Stimulated activated CD8-positive, alpha-beta memory T cell treated with anti-CD3 and anti-CD28 coated beads, Interleukin-4, amount 100 ng/mL, for 1 hour (primary cell): ENCODE results near the gene RARB.

ENCODE experiments used
- DNase-seq, 2 donors: peaks; one replicate each; pipeline ENCODE4 v3.0.0-alpha.2; 2020; ENCODE audit warnings: low read depth in 2 of 2, low spot score in 1 of 2

Gene RARB

DNA sequence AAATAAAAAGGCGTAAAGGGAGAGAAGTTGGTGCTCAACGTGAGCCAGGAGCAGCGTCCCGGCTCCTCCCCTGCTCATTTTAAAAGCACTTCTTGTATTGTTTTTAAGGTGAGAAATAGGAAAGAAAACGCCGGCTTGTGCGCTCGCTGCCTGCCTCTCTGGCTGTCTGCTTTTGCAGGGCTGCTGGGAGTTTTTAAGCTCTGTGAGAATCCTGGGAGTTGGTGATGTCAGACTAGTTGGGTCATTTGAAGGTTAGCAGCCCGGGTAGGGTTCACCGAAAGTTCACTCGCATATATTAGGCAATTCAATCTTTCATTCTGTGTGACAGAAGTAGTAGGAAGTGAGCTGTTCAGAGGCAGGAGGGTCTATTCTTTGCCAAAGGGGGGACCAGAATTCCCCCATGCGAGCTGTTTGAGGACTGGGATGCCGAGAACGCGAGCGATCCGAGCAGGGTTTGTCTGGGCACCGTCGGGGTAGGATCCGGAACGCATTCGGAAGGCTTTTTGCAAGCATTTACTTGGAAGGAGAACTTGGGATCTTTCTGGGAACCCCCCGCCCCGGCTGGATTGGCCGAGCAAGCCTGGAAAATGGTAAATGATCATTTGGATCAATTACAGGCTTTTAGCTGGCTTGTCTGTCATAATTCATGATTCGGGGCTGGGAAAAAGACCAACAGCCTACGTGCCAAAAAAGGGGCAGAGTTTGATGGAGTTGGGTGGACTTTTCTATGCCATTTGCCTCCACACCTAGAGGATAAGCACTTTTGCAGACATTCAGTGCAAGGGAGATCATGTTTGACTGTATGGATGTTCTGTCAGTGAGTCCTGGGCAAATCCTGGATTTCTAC, at the start of gene RARB:
TSS of gene RARB (plus strand) at position 322 of the 847 bp plus-strand sequence. CDS start at position 791, 469 bp downstream.
- DNase-seq: no peak

DNA sequence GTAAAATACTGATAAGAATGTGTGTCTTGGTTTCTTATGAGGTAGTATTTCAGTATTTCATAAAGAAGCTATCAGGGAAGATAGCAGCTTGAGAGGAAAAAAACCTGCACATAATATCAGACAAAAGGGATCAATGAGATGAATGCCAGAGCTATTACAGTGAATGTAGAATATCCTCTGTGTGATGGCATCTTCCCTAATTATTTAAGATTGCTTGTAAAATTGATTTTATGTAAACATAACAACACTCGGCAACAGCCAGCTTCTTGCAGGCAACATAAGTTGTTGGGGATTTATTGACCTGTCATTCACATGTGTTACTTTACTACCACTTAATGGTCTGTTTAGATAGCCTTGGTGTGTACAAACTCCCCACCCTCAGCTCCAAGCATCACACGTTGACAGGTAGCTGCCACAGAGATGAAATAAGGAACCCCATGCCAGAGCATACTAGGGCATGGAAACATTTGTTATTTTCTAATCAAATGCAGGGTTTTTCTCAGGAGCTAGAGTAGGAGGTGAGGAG, 49.2 kb upstream of the RARB start:
- no peak for DNase-seq

DNA sequence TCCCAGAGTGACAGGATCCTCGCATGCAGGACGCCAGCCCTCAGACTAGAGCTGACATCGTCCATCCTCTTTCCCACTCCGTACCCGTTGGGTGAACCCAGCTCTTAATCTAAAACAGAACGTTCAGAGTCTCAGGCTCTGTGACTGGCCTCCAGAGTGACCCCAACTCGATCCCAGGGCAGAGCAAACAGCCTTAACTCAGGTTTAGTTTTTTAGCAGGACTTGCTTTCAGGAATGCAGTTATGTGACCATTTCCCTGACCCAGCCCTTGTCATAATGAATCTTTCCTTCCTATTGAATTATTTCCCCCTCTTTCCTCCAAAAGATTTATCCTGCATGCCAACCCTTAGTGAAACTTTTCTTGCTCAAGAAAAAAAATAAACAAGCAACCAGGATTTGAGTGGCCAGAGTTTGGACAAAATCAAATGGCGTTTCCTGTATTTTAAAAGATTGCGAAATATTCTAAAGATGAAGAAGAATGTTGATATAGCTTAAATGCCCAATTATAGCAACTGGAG, 47.8 kb upstream of the RARB start:
- no peak for DNase-seq

DNA sequence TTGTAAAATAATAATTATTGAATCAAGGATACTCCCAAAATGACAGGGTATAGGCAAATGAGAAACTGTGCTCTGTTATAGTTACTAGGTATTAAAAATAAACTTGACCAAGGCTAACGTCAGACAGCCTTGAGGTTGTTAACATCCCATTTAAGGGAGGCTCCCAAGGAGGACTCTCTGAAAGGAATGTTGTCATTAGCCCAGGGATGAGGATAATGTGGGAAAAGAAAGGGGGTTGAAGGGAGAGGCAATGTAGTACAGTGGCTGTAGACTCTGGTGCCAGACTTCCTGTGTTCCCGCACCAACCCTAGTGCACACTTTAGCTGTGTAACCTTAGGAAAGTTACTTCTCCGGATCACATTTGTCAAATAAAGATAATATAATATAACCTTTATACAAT, 47.0 kb upstream of the RARB start:
- DNase-seq: no peak

DNA sequence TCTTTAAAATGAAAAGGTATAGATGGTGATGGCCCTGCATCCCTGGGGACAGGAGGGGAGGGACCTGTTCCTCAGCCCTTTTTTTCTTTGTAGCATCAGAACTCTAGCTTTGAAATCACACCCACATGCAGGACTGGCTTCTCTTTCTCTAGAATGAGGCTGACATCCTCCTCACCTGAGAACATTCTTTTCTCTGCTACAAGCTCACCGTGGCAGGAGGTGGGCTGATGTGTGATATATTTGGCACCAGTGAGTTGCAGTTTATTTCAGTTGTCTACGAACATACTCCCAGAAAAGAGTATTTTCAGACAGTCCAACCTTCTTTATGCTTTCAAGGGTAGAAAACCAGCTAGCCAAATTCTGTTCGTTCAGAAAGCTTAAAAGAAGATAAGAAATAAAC, 43.6 kb upstream of the RARB start:
- DNase-seq: no peak

DNA sequence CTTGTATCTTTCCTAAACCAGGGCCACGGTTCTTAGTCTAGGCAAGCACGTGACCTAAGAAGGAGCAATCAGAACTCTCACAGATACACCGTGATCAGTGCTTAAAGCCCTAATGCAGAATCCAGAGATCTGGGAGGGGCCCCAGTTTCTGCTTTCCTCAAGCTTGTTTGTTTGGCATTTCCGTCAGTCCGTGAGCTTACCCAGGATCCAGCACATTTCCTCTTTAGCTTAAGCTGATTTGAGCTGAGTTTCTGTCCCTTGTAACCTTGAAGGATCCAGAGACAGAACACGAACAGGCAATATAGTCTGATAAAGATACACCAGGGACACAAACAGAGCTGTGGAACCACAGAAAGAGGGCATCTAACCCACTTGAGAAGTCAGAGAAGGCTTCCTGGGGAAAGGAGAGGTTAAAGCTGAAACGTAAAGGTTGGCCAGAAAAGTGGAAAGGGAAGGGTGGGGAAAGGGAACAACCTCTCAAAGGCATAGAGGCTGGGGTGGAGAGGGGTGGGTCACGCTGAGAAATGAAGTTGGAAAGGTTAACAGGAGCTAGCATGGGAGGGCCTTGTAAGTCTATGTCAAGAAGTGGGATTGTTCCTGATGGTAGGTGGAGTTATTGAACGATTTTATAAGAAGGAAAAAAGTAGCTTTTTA, 42.1 kb upstream of the RARB start:
- DNase-seq: no peak

DNA sequence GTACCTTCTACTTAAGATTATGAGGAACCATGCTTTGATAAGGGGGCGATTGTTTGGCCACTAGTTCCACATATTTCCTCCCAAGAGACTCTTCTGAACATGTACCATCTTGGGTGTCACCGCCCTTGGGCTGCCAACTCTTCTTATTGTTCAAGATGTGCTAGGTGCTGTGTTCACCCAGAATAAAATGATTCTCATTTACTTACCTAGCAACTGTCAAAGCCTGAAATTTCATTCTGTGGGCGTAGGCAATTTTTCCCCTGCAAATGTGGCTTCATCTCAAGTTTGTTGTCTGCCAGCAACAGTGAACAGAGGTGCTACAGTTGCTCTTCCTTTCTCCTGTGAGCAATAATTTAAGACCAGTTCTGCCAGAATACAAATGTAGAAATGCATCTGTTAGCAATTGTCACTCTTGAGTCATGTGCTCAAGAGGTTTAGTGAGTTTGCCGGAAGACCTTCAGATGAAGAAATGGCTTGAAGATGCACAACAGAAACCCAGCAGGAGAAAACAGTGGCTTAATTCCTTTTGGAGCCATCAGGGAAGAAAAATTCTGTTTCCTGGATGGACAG, 41.3 kb upstream of the RARB start:
- no peak for DNase-seq

DNA sequence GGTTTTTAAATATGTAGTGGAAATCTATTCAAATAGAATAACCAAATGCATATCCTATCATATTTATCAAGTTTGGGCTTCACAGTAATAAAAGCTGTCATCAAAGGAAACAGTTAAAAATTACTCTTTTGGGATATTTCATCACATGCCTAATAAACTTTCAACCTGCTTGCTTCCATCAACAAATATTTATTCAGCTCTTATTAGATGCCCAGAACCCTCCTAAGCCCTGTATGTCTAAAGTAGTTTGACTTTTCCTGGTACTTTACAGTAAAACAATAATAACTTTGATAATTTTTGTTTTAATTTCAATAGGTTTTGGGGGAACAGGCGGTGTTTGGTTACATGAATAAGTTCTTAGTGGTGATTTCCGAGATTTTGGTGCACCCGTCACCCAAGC, 37.5 kb upstream of the RARB start:
- no peak for DNase-seq

DNA sequence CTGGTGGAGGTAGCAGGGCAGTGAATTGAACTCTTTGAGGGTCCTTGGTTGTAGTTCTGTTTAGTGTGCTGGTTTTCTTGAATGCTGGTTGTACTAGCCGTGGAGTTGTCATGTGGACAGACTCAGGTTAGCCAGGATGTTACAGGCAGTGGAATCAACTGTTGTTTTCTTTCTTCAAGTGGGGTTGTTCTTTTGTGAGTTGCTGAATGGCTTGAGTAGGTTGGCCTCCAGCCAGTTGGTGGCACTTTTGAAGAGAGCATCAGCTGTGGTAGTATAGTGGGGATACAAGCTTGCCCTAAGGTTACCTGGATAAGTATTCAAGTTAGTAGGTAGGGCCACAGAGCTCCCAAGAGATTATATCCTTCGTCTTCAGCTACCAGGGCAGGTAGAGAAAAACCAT, 31.8 kb upstream of the RARB start:
- no peak for DNase-seq

DNA sequence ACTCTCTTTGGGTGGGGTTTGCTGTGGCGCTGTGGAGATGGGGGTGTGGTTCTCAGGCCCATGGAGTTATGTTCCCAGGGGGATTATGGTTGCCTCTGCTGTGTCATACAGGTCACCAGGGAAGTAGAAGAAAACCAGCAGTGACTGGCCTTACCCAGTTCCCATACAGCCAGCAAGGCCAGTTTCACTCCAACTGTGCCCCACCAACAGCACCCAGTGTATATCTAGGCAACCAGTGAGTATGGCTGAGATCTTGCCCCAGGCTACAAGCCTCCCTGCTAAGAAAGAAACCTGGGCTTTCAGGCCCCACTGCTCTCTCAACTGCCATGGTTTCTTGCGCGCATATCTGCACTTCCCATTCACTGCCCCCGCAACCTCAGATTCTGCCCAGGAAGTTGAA, 31.4 kb upstream of the RARB start:
- DNase-seq: no peak

DNA sequence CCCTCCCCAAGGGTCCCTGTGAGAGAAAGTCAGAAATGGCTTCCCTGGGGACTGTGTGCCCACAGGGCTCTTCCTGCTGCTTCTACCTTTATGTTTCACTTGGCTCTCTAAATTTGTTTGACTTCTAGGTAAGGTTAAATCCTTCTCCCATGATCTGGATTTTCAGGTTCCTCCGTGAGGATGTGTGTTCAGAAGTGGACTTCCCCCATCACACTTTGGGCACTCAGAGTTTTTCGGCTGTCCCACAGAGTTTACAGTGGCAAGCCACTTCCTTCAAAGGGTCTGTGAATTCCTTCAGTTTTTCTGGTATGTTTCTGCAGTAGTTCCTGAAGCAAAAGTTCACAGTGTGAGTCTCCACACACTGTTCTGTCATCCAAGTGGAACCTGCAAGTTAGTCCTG, 30.9 kb upstream of the RARB start:
- no peak for DNase-seq

DNA sequence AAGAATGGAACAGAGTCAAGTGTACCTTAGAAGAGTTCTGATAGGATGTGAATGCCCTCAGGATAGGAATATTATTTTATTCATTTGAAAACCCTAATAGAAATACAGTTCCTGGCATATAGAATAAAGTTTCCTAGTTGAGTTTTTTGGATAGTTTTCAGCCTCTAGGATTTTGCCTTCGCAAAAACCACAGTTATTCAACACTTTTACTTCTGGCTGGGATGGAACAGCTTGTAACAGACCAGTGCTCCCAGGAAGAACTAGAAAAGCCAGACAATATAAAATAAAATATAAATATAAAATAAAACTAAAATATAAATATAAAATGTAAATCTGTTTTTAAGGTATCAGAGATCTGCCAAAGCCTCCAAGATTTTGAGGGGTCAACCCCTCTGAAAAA, 27.5 kb upstream of the RARB start:
- no peak for DNase-seq

DNA sequence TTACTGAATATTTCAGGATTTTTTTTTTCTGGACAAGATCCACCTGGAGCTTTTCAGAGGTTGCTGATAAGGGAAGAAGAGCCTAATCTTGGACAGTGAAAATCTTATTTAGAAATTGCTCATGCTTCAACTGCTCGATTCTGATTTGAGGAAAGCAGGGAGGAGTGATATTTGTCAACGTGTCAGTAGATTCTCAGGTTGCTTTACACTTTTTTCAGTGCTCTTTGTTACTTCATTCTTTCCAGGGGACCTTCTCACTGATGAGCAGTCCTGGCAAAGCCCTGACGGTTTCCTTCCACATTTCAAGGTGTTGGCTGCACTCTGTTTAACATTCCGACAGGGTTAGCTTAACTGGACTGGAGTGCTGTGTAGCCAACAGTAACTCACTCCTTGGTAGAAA, 24.1 kb upstream of the RARB start:
- no peak for DNase-seq

DNA sequence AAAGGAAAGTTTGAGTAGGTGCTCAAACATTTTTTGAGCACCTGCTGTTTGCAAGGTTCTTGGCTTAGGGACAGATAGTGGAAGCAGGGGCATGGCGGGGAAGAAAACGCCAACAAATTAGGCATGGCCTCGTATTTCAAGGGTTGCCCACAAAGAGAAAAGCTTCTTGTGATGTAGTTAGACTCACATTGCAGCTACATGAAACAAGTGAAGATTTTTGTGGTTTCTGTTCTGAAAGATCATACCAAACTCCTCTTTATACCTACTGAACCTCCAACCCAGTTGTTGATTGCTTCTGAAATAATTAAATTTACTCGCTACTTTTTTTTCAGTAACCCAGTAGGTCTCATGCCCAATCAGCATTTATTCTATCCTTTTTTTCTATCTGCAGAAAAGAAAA, 23.5 kb upstream of the RARB start:
- no peak for DNase-seq

DNA sequence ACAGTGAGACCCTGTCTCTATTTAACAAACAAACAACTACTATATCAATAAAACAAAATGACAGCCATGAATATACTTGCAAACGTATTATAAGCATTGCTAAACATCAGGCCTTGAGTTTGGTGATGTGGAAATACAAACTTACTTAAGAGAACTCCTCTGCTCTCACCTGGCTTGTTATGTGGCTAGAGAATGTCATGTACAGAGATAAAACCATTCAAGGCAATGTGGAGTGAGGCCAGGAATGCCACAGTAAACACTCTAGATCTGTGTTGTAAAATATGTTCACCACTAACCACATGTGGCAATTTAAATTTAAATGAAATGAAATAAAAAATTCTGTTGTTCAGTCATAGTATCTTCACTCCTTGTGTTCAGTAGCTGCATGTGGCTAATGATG, 22.7 kb upstream of the RARB start:
- DNase-seq: no peak

DNA sequence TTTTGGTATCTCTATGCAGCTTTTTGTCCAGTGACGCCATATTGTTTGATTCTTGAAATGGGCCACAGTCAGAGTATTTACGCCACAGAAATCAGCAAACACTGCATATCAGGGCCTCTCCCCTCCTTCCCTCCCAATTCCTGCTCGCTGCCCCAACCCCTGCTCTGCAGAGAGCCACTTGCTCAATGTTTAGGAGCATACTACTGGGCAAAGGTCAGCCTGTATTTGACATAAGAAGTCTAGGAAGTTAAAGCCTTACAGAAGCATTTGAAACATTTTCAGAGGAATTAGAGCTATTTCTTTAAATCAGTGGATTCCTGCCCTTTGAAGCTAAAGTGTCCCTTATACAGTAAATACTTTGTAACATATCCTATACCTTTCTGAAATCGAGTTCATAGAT, 17.4 kb upstream of the RARB start:
- no peak for DNase-seq

DNA sequence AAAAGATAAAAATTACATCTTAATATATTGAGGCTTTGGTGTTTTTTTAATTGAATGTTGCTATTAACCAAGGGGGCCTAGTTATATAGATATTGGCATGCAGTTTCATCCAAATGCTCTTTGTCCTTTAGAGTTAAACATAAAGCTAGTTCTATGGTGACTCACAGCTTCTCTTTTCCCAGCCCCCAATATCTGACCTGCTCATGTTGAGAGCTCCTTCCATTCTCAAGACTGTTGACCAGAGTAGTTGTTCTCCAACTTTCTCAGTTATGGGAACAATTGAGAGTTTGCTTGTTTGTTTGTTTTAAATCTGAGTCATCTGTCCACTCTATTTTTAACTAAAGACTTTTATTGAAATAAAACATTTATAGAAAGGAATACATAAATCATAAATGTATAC, 15.8 kb upstream of the RARB start:
- DNase-seq: no peak

DNA sequence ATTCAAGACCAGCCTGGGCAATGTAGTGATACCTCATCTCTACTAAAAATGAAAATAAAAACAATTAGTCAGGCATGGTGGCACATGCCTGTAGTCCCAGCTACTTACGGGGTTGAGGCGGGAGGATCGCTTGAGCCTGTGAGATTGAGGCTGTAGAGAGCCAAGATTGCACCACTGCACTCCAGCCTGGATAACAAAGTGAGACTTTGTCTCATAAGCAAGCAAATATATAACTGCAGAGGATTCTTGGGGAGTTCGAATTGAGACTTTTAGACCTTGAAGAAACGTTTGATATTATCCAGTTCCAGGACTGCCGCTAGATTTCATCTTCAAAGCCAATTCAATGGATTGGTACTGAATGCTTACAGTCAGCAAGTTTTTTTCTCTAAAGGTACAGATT, 11.9 kb upstream of the RARB start:
- DNase-seq: no peak

DNA sequence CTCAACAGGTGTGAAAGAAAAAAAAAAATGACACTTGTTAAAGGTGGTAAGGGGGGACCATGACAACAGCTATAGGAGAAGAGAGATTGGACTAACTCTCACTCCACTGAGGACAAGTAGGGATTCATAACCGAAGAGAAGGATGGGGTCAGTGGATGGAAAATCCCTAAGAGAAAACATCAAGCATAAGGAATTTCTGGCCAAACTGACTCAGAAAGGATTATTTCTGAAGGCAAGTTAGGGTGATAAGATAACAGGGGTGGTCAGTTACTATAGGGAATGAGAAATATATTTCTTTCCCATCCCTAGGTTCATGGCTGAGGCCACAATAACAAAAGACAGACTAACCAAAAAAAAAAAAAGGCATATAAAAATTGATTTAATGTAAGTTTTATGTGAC, 9.5 kb upstream of the RARB start:
- DNase-seq: no peak

DNA sequence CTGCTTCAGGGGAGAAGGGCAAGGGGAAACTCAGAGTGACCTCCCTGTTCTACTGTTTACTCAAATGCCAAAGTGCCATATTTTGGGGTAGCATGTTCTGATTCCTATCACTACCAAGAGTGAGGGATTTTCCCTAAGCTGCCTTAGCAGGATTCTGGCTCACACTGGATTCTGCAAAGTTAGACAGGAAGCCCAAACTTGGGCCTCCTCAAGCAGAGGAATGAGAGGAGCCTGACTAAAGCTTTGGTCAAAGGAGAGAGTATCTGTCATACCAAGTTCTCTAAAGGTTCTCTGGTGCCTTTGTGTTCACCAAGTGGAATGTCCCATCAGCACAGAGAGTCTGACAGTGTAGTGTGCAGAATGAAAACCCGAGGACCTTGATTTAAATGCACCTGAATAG, 8.8 kb upstream of the RARB start:
- no peak for DNase-seq

DNA sequence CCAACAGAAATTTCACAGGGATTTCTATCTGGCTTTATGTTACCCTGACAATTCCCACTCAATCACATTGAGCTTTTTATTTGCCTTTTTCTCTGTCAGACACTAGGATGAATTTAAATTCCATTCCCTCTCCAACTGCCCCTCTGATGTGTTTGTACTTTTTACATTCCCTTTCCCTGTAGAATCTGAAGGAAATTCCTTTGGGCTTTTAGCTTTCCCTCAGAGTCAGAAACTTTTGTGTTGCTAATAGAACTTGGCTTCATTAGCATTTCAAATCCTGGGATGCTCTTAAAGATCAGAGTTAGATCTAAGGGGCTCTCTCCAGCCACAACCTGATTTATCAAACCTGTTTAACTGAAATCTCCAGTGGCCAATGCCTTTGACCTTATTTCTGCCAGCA, 7.9 kb upstream of the RARB start:
- no peak for DNase-seq

DNA sequence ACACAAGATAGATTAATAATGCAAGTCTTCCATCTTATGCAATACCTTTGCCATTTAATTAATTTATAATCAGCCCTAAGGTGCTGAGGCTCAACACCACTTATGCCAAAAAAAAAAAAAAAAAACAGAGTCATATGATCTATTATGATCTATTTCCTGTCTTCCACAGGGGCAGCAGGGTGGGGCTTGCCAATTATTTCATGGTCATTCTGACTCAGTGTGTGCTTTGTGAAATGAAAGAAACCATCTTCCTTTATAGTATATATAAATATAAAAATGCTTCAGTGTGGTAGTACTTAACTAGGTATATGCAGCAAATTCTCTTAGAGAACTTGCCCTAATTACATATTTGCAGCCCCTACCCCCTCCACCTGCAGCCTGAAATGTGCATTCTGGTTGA, 7.2 kb upstream of the RARB start:
- no peak for DNase-seq
